Cardiac fibroblast (primary cell): Measurements from ENCODE around the gene NEURL4.

Source experiments
- DNase-seq, 2 donors: peaks; one replicate each; pipeline versions ENCODE4 v3.0.0 to v3.0.0-alpha.2; 2010; ENCODE audit warnings: low read depth in 2 of 2
- H3K4me3 ChIP-seq, 2 donors: replicated peaks in 1 of 2; 1 replicate in 1 of 2; 2 replicates in 1 of 2; pipeline ENCODE4 v1.5.1; 2011; ENCODE audit warnings: low read depth in 2 of 2, low read length in 2 of 2, mild to moderate bottlenecking in 2 of 2, moderate library complexity in 1 of 2
- TF ChIP-seq, protein P1 (sequence below): IDR thresholded peaks from one replicate; pipeline ENCODE4 v1.5.1; 2011; ENCODE audit warnings: low read depth, mild to moderate bottlenecking, low read length, inconsistent platforms

The NEURL4 gene

DNA sequence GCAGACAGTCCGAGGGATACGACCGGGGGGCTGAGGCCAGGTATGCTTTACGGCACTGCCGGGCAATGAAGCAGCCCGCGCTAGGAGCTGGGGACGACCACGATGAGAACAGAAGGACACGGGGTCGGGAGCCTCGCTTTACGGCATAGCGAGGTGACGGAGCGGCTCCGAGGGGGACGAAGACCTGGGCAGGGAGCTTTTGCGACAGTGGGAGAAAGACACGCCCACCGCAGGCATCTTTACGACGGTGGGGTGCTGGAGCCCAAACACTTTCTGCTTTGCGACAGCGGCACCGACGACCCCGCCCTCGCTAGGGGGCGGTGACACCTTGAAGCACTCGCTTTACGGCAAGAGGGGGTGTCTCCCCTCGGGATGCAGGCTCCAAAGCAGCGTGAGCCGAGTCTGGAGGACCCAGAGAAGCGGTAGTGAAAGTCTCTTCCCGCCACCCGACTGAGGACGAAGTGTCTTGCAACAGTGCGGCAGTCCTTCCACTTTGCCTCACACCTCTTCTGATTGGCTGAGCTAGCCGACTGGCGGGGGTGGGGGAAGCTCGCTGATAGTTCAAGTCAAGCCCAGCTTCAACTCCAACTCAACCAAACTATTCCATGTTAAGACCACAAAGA, 350 bp upstream of the NEURL4 start:
- H3K4me3 ChIP-seq: peak overlapping the region; percentile 89 to 90
- TF ChIP-seq, protein P1, sequence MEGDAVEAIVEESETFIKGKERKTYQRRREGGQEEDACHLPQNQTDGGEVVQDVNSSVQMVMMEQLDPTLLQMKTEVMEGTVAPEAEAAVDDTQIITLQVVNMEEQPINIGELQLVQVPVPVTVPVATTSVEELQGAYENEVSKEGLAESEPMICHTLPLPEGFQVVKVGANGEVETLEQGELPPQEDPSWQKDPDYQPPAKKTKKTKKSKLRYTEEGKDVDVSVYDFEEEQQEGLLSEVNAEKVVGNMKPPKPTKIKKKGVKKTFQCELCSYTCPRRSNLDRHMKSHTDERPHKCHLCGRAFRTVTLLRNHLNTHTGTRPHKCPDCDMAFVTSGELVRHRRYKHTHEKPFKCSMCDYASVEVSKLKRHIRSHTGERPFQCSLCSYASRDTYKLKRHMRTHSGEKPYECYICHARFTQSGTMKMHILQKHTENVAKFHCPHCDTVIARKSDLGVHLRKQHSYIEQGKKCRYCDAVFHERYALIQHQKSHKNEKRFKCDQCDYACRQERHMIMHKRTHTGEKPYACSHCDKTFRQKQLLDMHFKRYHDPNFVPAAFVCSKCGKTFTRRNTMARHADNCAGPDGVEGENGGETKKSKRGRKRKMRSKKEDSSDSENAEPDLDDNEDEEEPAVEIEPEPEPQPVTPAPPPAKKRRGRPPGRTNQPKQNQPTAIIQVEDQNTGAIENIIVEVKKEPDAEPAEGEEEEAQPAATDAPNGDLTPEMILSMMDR: no peak

DNA sequence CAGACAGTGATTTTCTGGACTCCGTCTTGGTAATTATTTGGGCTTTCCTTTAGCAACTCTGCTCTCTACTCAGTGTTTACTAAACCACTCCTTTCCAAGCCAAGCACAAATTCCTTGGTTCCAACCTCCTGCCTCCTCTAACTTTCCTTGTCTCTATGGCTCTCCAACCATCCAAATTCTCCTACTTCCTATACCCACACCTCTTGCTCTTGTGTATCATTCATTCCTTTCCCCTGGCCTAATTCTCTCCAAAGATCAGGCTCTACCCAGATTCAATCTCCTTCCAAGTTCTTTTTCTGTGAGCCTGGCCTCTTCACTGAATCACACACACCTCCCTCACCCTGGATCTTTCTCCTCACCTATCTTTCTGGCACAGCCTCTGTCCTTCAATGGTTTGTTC, 1.1 kb downstream of the NEURL4 start:
- peak overlapping the region in 1 of 2 donors; percentile 89 for H3K4me3 ChIP-seq

More for the DNA sequence above, 350 bp upstream of the NEURL4 start:
- peak; percentile 100 for DNase-seq

DNA sequence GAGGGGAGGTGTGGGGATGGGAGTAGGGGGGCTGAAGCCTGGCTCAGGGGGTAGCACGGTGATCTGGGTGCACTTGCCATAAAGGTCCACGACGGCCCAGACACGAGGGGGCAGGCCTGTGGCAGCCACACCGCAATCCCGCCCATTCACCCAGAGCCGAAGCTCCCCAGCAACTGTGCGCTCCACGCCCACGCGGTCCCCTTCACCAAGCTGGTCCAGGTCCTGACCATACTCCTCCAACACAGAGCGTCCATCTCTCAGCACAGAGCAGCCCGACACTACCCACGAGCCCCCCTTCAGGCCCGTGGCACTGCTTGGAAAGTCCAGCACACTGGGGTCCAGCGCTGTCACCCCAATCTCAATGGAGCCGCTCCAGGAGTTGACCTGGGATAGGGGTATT, 1.6 kb downstream of the NEURL4 start:
- TF ChIP-seq, protein P1: no peak
- no peak overlapping the region for H3K4me3 ChIP-seq
- DNase-seq: no peak

More for the DNA sequence above, 1.1 kb downstream of the NEURL4 start:
- no peak for DNase-seq
- TF ChIP-seq, protein P1: no peak

DNA sequence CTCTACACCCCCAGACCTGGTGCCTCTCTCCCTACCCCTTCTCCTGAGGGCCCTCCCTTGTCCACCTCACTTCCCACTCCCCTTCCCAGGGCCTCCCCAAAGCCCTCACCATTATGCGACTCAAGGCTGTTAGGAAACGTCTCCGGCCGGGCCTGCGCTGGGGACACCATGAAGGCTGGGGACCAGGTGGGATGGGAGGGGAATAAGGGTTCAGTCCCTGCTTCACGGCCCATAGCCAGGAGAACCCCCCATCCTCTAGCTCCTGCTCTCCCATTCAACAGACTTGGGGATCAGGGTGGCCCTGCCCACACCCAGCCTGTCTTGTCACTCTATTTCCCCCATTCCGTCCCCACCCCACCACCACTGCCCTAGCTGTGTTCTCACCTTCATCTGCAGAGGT, 2.1 kb downstream of the NEURL4 start:
- DNase-seq: no peak
- no peak overlapping the region for H3K4me3 ChIP-seq
- TF ChIP-seq, protein P1: no peak

DNA sequence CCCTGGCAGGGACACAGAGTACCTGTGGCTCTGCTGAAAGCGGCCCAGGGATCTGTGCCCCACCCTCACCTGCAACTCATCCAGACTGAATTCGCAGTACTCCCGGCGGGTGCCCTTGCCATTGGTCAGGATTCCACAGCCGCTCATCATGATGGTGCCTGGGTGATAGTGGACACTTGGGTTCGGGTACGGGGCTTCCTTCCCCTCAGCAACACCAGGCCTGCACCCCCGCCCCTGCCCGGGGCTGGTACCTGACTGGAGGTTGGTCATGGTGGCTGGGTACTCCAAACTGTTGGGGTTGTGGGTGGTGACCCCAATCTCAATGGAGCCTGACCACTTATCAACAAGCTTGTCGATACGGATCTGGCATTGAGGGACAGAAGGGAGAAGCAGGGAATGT, 2.9 kb downstream of the NEURL4 start:
- TF ChIP-seq, protein P1: no peak
- DNase-seq: no peak
- H3K4me3 ChIP-seq: no peak overlapping the region

DNA sequence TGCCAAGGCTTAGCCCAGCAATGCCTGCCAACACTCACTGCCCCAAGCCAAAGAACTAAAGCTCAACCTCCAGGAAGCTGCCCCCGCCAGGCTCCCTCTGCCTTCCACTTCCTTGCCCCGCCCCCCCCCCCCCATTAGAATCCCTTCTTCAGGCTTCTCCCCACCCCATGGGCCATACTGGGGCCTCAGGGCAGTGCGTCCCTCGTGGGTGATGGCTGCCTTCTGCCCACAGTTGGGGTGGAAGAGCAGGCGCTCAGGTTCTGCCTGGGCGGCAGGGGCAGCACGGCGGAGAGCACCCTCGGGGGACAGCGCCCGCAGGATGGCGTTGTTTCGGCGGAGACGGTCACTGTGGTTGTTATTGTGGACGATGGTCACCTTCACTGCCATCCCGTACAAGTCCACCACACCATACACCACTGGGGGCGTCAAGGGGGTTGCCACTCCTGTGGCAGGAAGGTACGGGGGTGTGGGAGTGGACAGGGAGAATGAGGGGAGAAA, 4.1 kb downstream of the NEURL4 start:
- no peak for DNase-seq
- TF ChIP-seq, protein P1: no peak
- no peak overlapping the region for H3K4me3 ChIP-seq

DNA sequence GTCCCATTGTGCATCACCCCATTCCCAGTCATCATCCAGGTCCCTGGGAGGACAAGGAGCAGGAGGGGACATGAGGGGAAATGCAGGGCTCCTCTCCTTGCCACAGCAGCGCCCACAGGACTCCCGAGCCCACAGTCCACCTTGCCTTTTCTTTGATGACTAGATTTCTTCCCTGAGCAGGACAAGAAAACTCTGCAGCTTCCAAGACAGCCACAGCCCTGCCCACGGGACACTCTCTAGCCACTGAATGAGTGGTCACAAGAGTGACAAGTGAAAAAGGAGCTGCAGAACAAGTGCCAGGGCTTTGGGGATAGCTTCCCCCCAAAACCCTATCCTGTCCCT, 4.7 kb downstream of the NEURL4 start:
- TF ChIP-seq, protein P1: no peak
- no peak overlapping the region for H3K4me3 ChIP-seq
- DNase-seq: no peak
